Adrenal gland (tissue), 5 donors: Measurements from ENCODE around the gene TBC1D2.

Experiments used
- CTCF ChIP-seq, 6 experiments: fragments of 450-650 bp in 4 of 6; fragments of 200-600 bp in 2 of 6; sonication (generic) in 1 of 6; IDR thresholded peaks; 1 replicate in 5 of 6; 2 replicates in 1 of 6; pipeline versions ENCODE4 v1.5.1 to v1.8.0; 2016 to 2021; ENCODE audit warnings: antibody characterized with exemption in 6 of 6, mild to moderate bottlenecking in 2 of 6, moderate library complexity in 1 of 6
- POLR2A ChIP-seq, 2 donors: fragments of 450-650 bp; IDR thresholded peaks; one replicate each; pipeline ENCODE4 v1.6.1; 2017; ENCODE audit warnings: antibody characterized with exemption in 2 of 2, mild to moderate bottlenecking in 2 of 2, moderate library complexity in 1 of 2
- donor health status: DM: no; HTN: no; CAD: no.

DNA sequence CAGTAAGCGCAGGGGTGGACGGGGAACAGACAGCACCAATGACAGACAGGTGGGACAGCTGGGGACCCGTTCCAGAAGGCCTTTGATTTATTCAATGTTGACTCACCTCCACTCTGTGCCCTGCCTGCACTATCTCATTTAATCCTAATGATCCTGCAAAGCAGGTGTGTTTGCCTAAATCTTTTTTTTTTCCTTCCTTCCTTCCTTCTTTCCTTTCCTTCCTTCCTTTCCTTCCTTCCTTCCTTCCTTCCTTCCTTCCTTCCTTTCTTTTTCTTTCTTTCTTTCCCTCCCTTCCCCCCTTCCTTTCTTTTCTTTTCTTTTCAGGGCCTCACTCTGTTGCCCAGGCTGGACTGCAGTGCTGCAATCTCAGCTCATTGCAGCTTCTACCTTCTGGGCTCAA, 45.9 kb downstream of the TBC1D2 start:
- TF ChIP-seq POLR2A (IDR thresholded peaks at IDR 0.05), result no peak
- no peak for TF ChIP-seq CTCF (IDR thresholded peaks at IDR 0.05)
